ENCODE data around the gene SCAPER. TPM values are rescaled to one million over a fixed set of nuclear protein-coding genes. Genes with fewer than 3 reads are reported as not detected.

SCAPER gene
- total RNA-seq, 1 donor from 2014 or later = 56.9 TPM

DNA sequence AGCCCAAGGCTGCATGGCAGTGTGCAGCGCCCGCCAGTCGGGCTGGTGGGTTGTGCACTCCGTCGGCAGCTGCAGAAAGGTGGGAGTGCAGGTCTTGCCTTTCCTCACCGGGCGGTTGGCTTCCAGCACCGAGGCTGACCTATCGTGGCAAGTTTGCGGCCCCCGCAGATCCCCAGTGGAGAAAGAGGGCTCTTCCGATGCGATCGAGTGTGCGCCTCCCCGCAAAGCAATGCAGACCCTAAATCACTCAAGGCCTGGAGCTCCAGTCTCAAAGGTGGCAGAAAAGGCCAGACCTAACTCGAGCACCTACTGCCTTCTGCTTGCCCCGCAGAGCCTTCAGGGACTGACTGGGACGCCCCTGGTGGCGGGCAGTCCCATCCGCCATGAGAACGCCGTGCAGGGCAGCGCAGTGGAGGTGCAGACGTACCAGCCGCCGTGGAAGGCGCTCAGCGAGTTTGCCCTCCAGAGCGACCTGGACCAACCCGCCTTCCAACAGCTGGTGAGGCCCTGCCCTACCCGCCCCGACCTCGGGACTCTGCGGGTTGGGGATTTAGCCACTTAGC, 564.3 kb downstream of the SCAPER start:
- Histone ChIP-seq H3K4me1 (ENCODE audit: control insufficient read depth in 3 of 3, insufficient read depth in 3 of 3, low read length in 3 of 3) (peaks cover 37 to 47% (median 37%) of the 10 kb centered on the region in 3 donors), H3K4me3 (ENCODE audit: low read length in 3 of 3) (peak overlapping the region in 2 of 3 donors; percentile 63), H3K9ac (ENCODE audit: low read depth in 1 of 3, low read length in 3 of 3) (peak overlapping the region in 1 of 3 donors; percentile 40)

DNA sequence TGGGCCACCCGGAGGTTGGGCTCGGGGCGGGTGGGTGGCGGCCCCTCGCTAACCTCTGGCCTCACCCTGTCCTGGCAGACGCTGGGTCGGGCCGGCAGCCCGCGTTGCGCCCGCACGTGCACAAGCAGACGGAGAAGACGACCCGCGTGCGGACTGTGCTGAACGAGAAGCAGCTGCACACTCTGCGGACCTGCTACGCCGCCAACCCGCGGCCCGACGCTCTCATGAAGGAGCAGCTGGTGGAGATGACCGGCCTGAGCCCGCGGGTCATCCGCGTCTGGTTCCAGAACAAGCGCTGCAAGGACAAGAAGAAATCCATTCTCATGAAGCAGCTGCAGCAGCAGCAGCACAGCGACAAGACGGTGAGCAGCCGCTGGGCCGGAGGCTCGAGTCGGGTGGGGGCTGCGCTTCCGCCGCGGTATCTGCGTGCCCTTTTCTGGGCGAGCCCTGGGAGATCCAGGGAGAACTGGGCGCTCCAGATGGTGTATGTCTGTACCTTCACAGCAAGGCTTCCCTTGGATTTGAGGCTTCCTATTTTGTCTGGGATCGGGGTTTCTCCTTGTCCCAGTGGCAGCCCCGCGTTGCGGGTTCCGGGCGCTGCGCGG, 564.8 kb downstream of the SCAPER start:
- Histone ChIP-seq H3K27me3 (ENCODE audit: control insufficient read depth in 3 of 3, insufficient read depth in 3 of 3, low read length in 3 of 3) (peaks cover 96 to 97% (median 96%) of the 10 kb centered on the region in 3 donors), H3K4me1 (ENCODE audit: control insufficient read depth in 3 of 3, insufficient read depth in 3 of 3, low read length in 3 of 3) (peaks cover 38 to 51% (median 42%) of the 10 kb centered on the region in 3 donors), H3K9me3 (ENCODE audit: control insufficient read depth in 3 of 3, low read length in 3 of 3) (no peaks in the 10 kb centered on the region), H3K36me3 (ENCODE audit: control insufficient read depth in 3 of 3, insufficient read depth in 3 of 3, low read length in 3 of 3) (no peaks in the 10 kb centered on the region), H3K9ac (ENCODE audit: low read depth in 1 of 3, low read length in 3 of 3) (peak overlapping the region in 2 of 3 donors; percentile 38 to 40), H3K27ac (ENCODE audit: low read depth, low read length) (no peak overlapping the region), H3K4me3 (ENCODE audit: low read length in 3 of 3) (peak overlapping the region; percentile 43 to 63 (median 63))

More for the DNA sequence above, 564.3 kb downstream of the SCAPER start:
- H3K9me3 ChIP-seq (ENCODE audit: control insufficient read depth in 3 of 3, low read length in 3 of 3) = no peaks in the 10 kb centered on the region
- no peaks in the 10 kb centered on the region for H3K36me3 ChIP-seq (ENCODE audit: control insufficient read depth in 3 of 3, insufficient read depth in 3 of 3, low read length in 3 of 3)
- no peak overlapping the region for H3K27ac ChIP-seq (ENCODE audit: low read depth, low read length)
- peaks cover 96 to 97% (median 96%) of the 10 kb centered on the region in 3 donors for H3K27me3 ChIP-seq (ENCODE audit: control insufficient read depth in 3 of 3, insufficient read depth in 3 of 3, low read length in 3 of 3)

DNA sequence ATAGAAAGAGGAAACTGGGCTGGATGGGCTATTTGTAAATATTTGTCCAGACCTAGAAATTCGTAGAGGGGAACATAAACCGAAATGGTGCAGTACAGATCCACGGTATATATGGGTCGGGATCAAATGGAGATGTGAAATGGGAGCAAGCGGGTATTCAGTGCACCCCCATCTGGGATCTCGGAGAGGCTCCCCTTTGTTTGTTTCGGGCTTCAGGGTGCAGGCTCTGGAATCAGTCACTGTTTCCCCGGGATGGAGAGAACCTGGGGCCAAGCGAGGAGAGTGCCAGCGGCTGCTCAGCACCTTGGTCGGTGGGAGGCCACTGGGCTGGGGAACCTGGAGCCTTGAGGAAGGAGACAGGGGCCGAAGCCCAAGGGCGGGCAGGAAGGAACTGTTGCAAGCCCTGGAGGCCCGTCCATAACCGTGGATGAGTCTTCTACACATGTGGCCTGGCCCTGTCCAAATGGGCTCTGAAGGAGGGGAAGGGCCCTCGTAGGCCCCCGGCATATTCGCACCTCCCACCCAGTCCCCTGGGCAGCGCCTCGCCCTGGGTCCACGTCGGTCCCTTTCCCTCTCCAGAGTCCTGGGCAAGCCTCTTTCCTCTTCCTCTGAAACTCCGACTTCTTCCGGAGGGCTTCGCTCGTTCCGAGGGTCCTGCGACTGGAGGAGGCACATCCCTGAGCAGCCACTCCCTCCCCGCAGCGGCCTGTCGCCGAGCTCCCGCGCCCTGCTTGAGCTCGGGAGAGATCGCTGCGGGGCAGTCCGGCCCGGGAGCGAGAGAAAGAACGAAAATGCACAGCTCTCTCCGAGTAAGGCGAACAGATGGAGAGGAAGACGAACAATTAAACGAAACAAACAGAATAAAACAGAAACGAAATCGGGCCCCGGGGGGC, 565.6 kb downstream of the SCAPER start:
- Histone ChIP-seq H3K27ac (ENCODE audit: low read depth, low read length) (no peak overlapping the region), H3K9ac (ENCODE audit: low read depth in 1 of 3, low read length in 3 of 3) (peak overlapping the region in 1 of 3 donors; percentile 8), H3K4me3 (ENCODE audit: low read length in 3 of 3) (peak overlapping the region in 2 of 3 donors; percentile 63), H3K4me1 (ENCODE audit: control insufficient read depth in 3 of 3, insufficient read depth in 3 of 3, low read length in 3 of 3) (peaks cover 40 to 54% (median 44%) of the 10 kb centered on the region in 3 donors), H3K36me3 (ENCODE audit: control insufficient read depth in 3 of 3, insufficient read depth in 3 of 3, low read length in 3 of 3) (no peaks in the 10 kb centered on the region), H3K27me3 (ENCODE audit: control insufficient read depth in 3 of 3, insufficient read depth in 3 of 3, low read length in 3 of 3) (peaks cover 96 to 97% (median 97%) of the 10 kb centered on the region in 3 donors), H3K9me3 (ENCODE audit: control insufficient read depth in 3 of 3, low read length in 3 of 3) (no peaks in the 10 kb centered on the region)

DNA sequence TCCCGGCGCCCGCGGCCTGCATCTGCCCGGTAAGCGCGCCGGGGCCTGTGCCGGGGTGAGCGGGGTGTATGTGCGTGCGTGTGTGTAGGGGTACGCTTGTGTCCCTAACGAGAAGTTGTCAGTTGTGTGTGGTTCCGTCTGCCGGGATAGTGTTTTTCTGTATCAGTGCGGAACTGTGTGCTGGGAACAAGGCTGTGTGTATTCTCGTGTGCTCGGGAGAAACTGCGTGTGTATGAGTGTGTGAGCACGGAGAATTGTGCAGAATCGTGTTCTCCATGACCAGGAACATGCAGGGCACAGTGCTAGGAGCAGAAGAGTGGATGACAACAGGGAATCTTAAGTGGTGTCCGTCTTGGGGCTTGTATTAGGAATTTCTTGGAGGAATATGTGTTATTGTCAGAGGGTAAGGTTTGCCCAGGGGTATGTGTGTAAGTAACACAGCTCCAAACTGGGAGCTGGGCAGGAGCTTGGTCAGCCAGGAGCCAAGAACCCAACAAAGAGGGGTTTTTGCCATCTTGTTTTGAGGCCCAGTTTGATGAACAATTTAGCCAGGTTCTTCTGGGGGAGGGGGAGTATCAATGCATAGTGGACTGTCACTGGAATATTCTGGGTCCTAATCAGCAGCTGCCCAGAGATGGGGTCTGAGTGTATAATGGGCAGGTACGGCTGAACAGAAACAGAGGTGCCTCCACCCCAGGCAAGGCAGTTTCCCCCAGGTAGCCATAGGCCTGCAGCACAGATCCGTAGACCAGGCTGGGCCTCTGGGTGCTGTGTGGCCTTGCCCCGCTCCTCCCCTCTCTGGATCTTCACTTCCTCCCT, 566.4 kb downstream of the SCAPER start:
- Histone ChIP-seq H3K4me3 (ENCODE audit: low read length in 3 of 3) (no peak overlapping the region), H3K27ac (ENCODE audit: low read depth, low read length) (no peak overlapping the region), H3K27me3 (ENCODE audit: control insufficient read depth in 3 of 3, insufficient read depth in 3 of 3, low read length in 3 of 3) (peaks cover 95 to 99% (median 97%) of the 10 kb centered on the region in 3 donors), H3K36me3 (ENCODE audit: control insufficient read depth in 3 of 3, insufficient read depth in 3 of 3, low read length in 3 of 3) (no peaks in the 10 kb centered on the region), H3K9ac (ENCODE audit: low read depth in 1 of 3, low read length in 3 of 3) (no peak overlapping the region), H3K9me3 (ENCODE audit: control insufficient read depth in 3 of 3, low read length in 3 of 3) (no peaks in the 10 kb centered on the region), H3K4me1 (ENCODE audit: control insufficient read depth in 3 of 3, insufficient read depth in 3 of 3, low read length in 3 of 3) (peaks cover 40 to 54% (median 44%) of the 10 kb centered on the region in 3 donors)

DNA sequence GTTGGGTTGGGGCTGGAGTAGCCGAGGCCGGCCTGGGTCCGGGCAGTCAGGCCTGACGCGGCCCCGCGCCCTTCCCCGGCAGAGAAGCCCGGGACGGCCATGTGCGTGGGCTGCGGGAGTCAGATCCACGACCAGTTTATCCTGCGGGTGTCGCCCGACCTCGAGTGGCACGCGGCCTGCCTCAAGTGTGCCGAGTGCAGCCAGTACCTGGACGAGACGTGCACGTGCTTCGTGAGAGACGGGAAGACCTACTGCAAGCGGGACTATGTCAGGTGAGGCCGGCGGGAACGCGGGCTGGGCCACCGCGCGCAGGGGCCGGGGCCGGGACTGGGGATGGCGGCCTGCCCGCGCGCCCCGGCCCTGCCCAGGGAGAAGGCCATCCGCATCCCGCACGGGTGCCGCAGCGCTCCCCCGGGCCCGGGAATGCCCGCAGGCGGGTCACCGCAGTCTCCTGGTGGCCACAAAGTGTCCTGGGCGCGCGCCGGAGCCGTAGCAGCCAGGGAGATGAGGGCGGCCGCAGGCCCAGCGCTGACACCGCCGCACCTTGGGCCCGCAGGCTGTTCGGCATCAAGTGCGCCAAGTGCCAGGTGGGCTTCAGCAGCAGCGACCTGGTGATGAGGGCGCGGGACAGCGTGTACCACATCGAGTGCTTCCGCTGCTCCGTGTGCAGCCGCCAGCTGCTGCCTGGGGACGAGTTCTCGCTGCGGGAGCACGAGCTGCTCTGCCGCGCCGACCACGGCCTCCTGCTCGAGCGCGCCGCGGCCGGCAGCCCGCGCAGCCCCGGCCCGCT, 567.2 kb downstream of the SCAPER start:
- H3K4me3 ChIP-seq (ENCODE audit: low read length in 3 of 3) = peak overlapping the region in 1 of 3 donors; percentile 4
- no peak overlapping the region for H3K27ac ChIP-seq (ENCODE audit: low read depth, low read length)

DNA sequence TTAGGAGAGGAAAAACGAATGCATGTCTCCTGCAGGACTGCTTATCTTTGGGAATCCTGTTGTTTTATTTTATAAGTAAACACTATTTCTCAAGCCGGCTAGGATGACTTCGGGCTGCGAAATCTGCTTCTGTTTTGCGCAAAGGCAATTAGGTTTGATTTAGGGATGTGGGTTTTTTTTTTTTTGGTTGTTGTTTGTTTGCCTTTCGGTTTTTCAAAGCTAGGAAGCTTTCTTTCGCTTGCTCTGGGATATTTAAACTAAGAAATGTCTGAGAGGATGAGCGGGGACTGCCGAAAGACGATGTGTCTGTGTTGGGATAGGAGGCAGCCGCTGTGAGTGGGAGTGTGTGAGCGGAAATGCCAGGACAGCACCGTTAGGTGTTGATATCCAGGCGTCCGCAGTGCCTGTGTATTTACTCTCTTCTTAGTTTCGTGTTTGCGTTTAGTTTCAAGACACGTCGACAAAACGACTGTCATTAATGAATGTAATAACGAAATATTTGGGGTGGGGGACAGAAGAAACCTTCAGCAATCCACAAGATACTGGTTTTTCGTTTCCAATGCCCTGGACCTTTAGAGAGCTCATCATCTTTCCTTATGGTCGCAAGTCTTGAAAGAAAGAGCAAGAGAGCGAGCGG, 568.0 kb downstream of the SCAPER start:
- no peaks in the 10 kb centered on the region for H3K9me3 ChIP-seq (ENCODE audit: control insufficient read depth in 3 of 3, low read length in 3 of 3)
- peaks cover 91 to 98% (median 94%) of the 10 kb centered on the region in 3 donors for H3K27me3 ChIP-seq (ENCODE audit: control insufficient read depth in 3 of 3, insufficient read depth in 3 of 3, low read length in 3 of 3)
- no peak overlapping the region for H3K27ac ChIP-seq (ENCODE audit: low read depth, low read length)
- no peaks in the 10 kb centered on the region for H3K36me3 ChIP-seq (ENCODE audit: control insufficient read depth in 3 of 3, insufficient read depth in 3 of 3, low read length in 3 of 3)
- peak overlapping the region in 2 of 3 donors; percentile 4 to 19 for H3K4me3 ChIP-seq (ENCODE audit: low read length in 3 of 3)
- no peak overlapping the region for H3K9ac ChIP-seq (ENCODE audit: low read depth in 1 of 3, low read length in 3 of 3)
- H3K4me1 ChIP-seq (ENCODE audit: control insufficient read depth in 3 of 3, insufficient read depth in 3 of 3, low read length in 3 of 3) = peaks cover 40 to 54% (median 44%) of the 10 kb centered on the region in 3 donors

More for the DNA sequence above, 567.2 kb downstream of the SCAPER start:
- H3K9ac ChIP-seq (ENCODE audit: low read depth in 1 of 3, low read length in 3 of 3) = no peak overlapping the region
- H3K36me3 ChIP-seq (ENCODE audit: control insufficient read depth in 3 of 3, insufficient read depth in 3 of 3, low read length in 3 of 3) = no peaks in the 10 kb centered on the region
- H3K27me3 ChIP-seq (ENCODE audit: control insufficient read depth in 3 of 3, insufficient read depth in 3 of 3, low read length in 3 of 3) = peaks cover 97 to 99% (median 97%) of the 10 kb centered on the region in 3 donors
- peaks cover 40 to 54% (median 44%) of the 10 kb centered on the region in 3 donors for H3K4me1 ChIP-seq (ENCODE audit: control insufficient read depth in 3 of 3, insufficient read depth in 3 of 3, low read length in 3 of 3)
- no peaks in the 10 kb centered on the region for H3K9me3 ChIP-seq (ENCODE audit: control insufficient read depth in 3 of 3, low read length in 3 of 3)

DNA sequence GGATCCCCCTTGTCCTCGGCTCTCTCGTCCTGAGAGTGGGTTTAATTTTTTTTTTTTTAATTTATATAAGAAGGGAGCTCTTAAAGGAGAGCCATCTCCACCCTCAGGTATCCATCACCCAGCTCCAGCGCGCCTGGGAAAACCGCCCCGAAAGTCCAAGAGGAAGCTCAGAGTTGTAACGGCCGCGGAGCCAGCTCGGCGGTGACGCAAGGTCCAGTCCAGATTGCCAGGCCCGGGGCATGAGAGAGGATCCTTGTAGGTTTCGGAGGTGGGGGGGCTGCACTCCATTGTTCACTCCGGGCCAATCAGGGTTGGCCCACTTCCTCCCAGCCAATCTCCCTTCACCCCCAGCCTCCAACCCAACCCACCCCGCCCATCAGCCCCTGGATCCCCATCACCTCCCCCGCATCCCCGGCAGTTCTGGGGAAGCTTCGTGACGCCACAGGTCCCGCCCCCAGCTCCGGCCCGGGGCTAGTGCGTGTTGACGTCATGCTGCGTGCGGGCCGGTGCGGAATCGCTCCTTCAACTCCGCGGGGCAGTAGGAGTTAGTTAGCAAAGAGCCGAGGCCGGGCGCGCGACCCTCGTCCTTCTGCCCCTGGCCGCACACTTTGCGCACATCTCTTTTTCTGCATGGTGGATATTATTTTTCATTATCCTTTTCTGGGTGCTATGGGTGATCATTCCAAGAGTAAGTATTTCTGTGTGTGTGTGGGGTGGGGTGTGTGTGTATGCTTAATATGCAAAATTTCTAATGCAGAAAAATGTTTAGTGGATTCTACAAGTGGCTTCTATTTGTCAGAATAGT, 568.7 kb downstream of the SCAPER start, which contains the start of gene ISL2:
Gene ISL2, plus strand, starts transcription at position 520 of the 805 bp plus-strand sequence. Its CDS starts 111 bp downstream, at position 631.
- Histone ChIP-seq H3K27me3 (ENCODE audit: control insufficient read depth in 3 of 3, insufficient read depth in 3 of 3, low read length in 3 of 3) (peaks cover 84 to 91% (median 87%) of the 10 kb centered on the region in 3 donors), H3K9me3 (ENCODE audit: control insufficient read depth in 3 of 3, low read length in 3 of 3) (no peaks in the 10 kb centered on the region), H3K36me3 (ENCODE audit: control insufficient read depth in 3 of 3, insufficient read depth in 3 of 3, low read length in 3 of 3) (no peaks in the 10 kb centered on the region), H3K4me1 (ENCODE audit: control insufficient read depth in 3 of 3, insufficient read depth in 3 of 3, low read length in 3 of 3) (peaks cover 37 to 46% (median 38%) of the 10 kb centered on the region in 3 donors), H3K9ac (ENCODE audit: low read depth in 1 of 3, low read length in 3 of 3) (no peak within 1 kb of the TSS), H3K27ac (ENCODE audit: low read depth, low read length) (no peak within 1 kb of the TSS), H3K4me3 (ENCODE audit: low read length in 3 of 3) (peak within 1 kb of the TSS in 2 of 3 donors; percentile 19 to 27)
